ENCODE results near the gene KCNMA1. TPM values are rescaled to one million over a fixed set of nuclear protein-coding genes. Genes with fewer than 3 reads are reported as not detected.

KCNMA1 gene
- total and polyA plus RNA-seq, 10 of the 15 experiments (the other 5 are each of a cell fraction or from before 2014, with no cell fraction given): 8.5 to 77.0 (median 21.3) TPM

- no peak overlapping the region for H3K27ac ChIP-seq (ENCODE audit: control insufficient read depth, insufficient read depth)
- ATAC-seq: no peak
- no peak overlapping the region for H3K4me3 ChIP-seq
- H3K4me1 ChIP-seq (ENCODE audit: control insufficient read depth, insufficient read depth, low read length): no peaks in the 10 kb centered on the region
- no peak for FAIRE-seq
- WGBS (ENCODE audit: insufficient coverage, insufficient replicate concordance, low lambda C conversion rate, missing lambda C conversion rate): 41% methylated on average over 5 of the region's 5 CpGs
- in situ Hi-C loops (cut with MboI): no loop called here
- H4K20me1 ChIP-seq (ENCODE audit: control insufficient read depth, insufficient read depth): no peaks in the 10 kb centered on the region
- H3K36me3 ChIP-seq (ENCODE audit: control insufficient read depth in 2 of 2, insufficient read depth in 2 of 2, low read length in 1 of 2): no peaks in the 10 kb centered on the region
- no peaks in the 10 kb centered on the region for H3K79me2 ChIP-seq (ENCODE audit: control insufficient read depth, insufficient read depth, low read length)
- CTCF ChIA-PET: interaction anchor here (0.9 to 3.5 kb wide), 3 partner anchors 8 to 124 kb away, joined by 4 to 16 read pairs (median 4); no protein-coding TSS in a partner anchor
- no peaks in the 10 kb centered on the region for H3K27me3 ChIP-seq (replicated peaks in 1 of 2; ENCODE audit: control insufficient read depth in 2 of 2, insufficient read depth in 2 of 2, low read length in 1 of 2)
- RAD21 ChIA-PET (ENCODE audit: unreplicated experiment): interaction anchor here (0.7 to 1.3 kb wide), 3 partner anchors 29 to 158 kb away, joined by 3 to 4 read pairs (median 3); no protein-coding TSS in a partner anchor
- H3K4me2 ChIP-seq (ENCODE audit: control insufficient read depth, insufficient read depth): no peak overlapping the region
- no peak overlapping the region for H2AFZ ChIP-seq (ENCODE audit: control insufficient read depth, low read depth, low read length)
- intact Hi-C loops (cut with micrococcal nuclease; ENCODE audit: unreplicated experiment): no loop called here
- H3K9me3 ChIP-seq (replicated peaks; ENCODE audit: control insufficient read depth, insufficient read depth, low read length): no peaks in the 10 kb centered on the region
- no peak overlapping the region for H3K9ac ChIP-seq (ENCODE audit: control insufficient read depth, insufficient read depth, low read length)
- TF ChIP-seq RFX5 (IDR thresholded peaks at IDR 0.05; ENCODE audit: low read depth, low read length): no peak
- BruUV-seq (replicated peaks): no TSS peak
- POLR2A ChIA-PET: interaction anchor here (0.6 to 1.2 kb wide), 3 partner anchors 8 to 20 kb away, joined by 3 to 5 read pairs (median 3); no protein-coding TSS in a partner anchor
- DNase-seq (ENCODE audit: low read depth, low spot score): no peak
- SMC1A ChIA-PET (ENCODE audit: uncharacterized antibody, unreplicated experiment): interaction anchor here (0.6 to 2.5 kb wide), 12 partner anchors 9 to 384 kb away, joined by 3 to 10 read pairs (median 5); no protein-coding TSS in a partner anchor
These were observed 83.6 kb downstream of the KCNMA1 start for GRCh38 chr10:77553966-77554365.

- H3K36me3 ChIP-seq (ENCODE audit: control insufficient read depth in 2 of 2, insufficient read depth in 2 of 2, low read length in 1 of 2): no peaks in the 10 kb centered on the region
- H3K27ac ChIP-seq (ENCODE audit: control insufficient read depth, insufficient read depth): no peak overlapping the region
- H3K4me3 ChIP-seq: no peak overlapping the region
- DNase-seq (ENCODE audit: low read depth, low spot score) (no peak), FAIRE-seq (no peak), ATAC-seq (no peak)
- no peaks in the 10 kb centered on the region for H3K27me3 ChIP-seq (replicated peaks in 1 of 2; ENCODE audit: control insufficient read depth in 2 of 2, insufficient read depth in 2 of 2, low read length in 1 of 2)
- WGBS (ENCODE audit: insufficient coverage, insufficient replicate concordance, low lambda C conversion rate, missing lambda C conversion rate): 13% methylated on average over 3 of the region's 3 CpGs
- POLR2A ChIA-PET: interaction anchor here (0.9 to 1.2 kb wide), 2 partner anchors 9 to 19 kb away, joined by 3 to 5 read pairs; no protein-coding TSS in a partner anchor
- no peak overlapping the region for H3K4me2 ChIP-seq (ENCODE audit: control insufficient read depth, insufficient read depth)
- intact Hi-C loops (cut with micrococcal nuclease; ENCODE audit: unreplicated experiment) (no loop called here), in situ Hi-C loops (cut with MboI) (no loop called here)
- no peaks in the 10 kb centered on the region for H3K4me1 ChIP-seq (ENCODE audit: control insufficient read depth, insufficient read depth, low read length)
- H3K9me3 ChIP-seq (replicated peaks; ENCODE audit: control insufficient read depth, insufficient read depth, low read length): no peaks in the 10 kb centered on the region
- H3K9ac ChIP-seq (ENCODE audit: control insufficient read depth, insufficient read depth, low read length): no peak overlapping the region
- H4K20me1 ChIP-seq (ENCODE audit: control insufficient read depth, insufficient read depth): no peaks in the 10 kb centered on the region
- H2AFZ ChIP-seq (ENCODE audit: control insufficient read depth, low read depth, low read length): no peak overlapping the region
- RAD21 ChIA-PET (ENCODE audit: unreplicated experiment): interaction anchor here (0.7 to 1.3 kb wide), 4 partner anchors 8 to 159 kb away, joined by 3 to 4 read pairs (median 3); no protein-coding TSS in a partner anchor
- CTCF ChIA-PET: interaction anchor here (0.9 to 3.5 kb wide), 3 partner anchors 8 to 124 kb away, joined by 4 to 16 read pairs (median 4); no protein-coding TSS in a partner anchor
- BruUV-seq (replicated peaks): no TSS peak
- SMC1A ChIA-PET (ENCODE audit: uncharacterized antibody, unreplicated experiment): interaction anchor here (0.6 to 2.5 kb wide), 15 partner anchors 9 to 384 kb away, joined by 3 to 10 read pairs (median 5); no protein-coding TSS in a partner anchor
- no peaks in the 10 kb centered on the region for H3K79me2 ChIP-seq (ENCODE audit: control insufficient read depth, insufficient read depth, low read length)
- TF ChIP-seq YY1 (IDR thresholded peaks at IDR 0.05; ENCODE audit: low read depth, low read length) (no peak), NR2F1 (conservative IDR thresholded peaks at IDR 0.05) (no peak), TCF7 (IDR thresholded peaks at IDR 0.05; ENCODE audit: borderline replicate concordance) (no peak), EED (IDR thresholded peaks at IDR 0.05; ENCODE audit: low read depth) (no peak), HDGF (IDR thresholded peaks at IDR 0.05) (no peak), ESRRA (IDR thresholded peaks at IDR 0.05; ENCODE audit: low read length) (no peak), POLR2AphosphoS5 (IDR thresholded peaks at IDR 0.05; ENCODE audit: low read length) (no peak), NFYB (IDR thresholded peaks at IDR 0.05; ENCODE audit: insufficient read depth, low read depth, low read length) (no peak), E4F1 (IDR thresholded peaks at IDR 0.05; ENCODE audit: borderline replicate concordance, partially characterized antibody) (no peak), BRCA1 (IDR thresholded peaks at IDR 0.05; ENCODE audit: low read depth, low read length) (no peak), E2F4 (IDR thresholded peaks at IDR 0.05; ENCODE audit: low read depth, low read length) (no peak)
These were observed 84.3 kb downstream of the KCNMA1 start for GRCh38 chr10:77553311-77553710.
